ENCODE data around the gene ANKRD36C. TPM values are rescaled to one million over a fixed set of nuclear protein-coding genes. Genes with fewer than 3 reads are reported as not detected.

ANKRD36C gene
- 3.5 to 4.3 TPM (median 3.6 TPM) in 5 replicates for total RNA-seq (2022; extraction: Qiagen RNA extraction; ENCODE audit: low read depth)

DNA sequence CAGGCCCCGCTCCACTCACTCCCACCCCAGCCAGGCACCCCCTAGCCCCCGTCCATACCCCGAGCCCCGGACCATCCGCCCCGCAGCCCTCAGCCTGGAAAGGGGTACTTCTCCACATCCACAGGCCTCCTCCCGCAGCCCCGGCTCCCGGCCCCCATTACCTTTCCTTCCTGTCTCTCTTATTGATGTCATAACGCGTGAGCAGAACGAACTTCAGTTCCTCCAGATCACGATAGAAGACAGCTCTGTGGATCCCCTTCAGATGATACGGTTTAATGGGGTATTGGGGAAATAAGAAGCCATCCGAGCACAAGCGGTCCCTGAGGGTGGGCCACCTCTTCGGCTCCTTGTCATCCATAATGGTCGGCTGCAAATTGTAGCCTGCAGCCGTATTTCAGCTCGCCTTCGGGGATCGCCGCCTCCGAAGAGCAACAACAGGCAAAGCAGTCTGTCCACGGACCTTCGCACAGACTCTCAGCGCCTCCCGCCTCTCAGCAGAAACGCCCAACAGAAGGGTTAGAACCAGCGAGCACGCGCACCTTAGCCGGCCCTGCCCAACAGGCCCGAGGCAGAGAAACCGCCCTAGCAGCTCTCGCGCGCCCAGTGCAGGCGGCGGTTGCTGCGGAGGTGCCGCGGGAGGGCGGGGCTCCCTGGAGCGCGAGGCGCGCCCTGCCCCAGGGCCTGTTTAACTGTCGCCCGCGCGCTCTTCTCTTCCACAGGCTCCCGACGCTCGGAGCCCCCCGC lies at the start of gene ANKRD36C:
Gene ANKRD36C, minus strand, starts transcription at position 474 of the 744 bp plus-strand sequence. Its CDS starts 116 bp downstream, at position 358.

DNA sequence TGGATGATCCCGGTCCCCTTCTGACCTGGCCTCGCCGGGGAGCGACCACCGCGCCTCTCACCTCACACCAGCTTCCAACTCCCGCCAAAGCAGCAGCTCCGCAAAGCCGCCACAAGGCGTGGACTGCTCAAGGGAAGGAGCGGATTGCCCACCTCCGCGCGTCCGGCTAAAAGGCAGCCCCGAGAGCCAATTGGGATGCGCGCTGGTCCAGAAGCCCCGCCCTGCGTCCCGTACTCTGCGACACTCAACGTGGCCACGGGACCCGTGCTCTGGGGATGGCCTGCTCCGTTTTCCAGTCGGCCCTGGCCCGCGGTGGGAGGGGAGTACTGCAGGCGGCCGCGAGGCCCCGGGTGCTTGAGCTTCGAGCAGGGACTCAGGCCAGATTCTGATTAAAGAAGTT lies 43.2 kb upstream of the ANKRD36C start, which contains the start of gene GPAT2:
Gene GPAT2, minus strand, starts transcription at position 125 of the 400 bp plus-strand sequence. CDS start 2,557 bp downstream, outside the sequence.

Other genes with a start within 250 kb of the ANKRD36C start
- gene GPAT2, start 43.1 kb upstream of the ANKRD36C start, total RNA-seq (2022; extraction: Qiagen RNA extraction; ENCODE audit: low read depth), result not detected in 5 replicates
- gene ADRA2B, start 124.7 kb upstream of the ANKRD36C start, total RNA-seq (2022; extraction: Qiagen RNA extraction; ENCODE audit: low read depth), result 0.03 to 0.09 TPM (median 0.08 TPM) in 5 replicates
- gene ASTL, start 146.7 kb upstream of the ANKRD36C start, total RNA-seq (2022; extraction: Qiagen RNA extraction; ENCODE audit: low read depth), result not detected in 5 replicates
- 0.22 to 0.50 TPM (median 0.46 TPM) in 5 replicates for gene DUSP2, start 153.6 kb upstream of the ANKRD36C start, total RNA-seq (2022; extraction: Qiagen RNA extraction; ENCODE audit: low read depth)
- 95.0 to 102 TPM (median 97.0 TPM) in 5 replicates for gene STARD7, start 217.0 kb upstream of the ANKRD36C start, total RNA-seq (2022; extraction: Qiagen RNA extraction; ENCODE audit: low read depth)